Suppressor macrophage (primary cell): ENCODE measurements around the gene CDK4.

ENCODE experiments used
- DNase-seq, 4 experiments: peaks; one replicate each; pipeline ENCODE4 v3.0.0-alpha.2; 2020 to 2022

The CDK4 gene

DNA sequence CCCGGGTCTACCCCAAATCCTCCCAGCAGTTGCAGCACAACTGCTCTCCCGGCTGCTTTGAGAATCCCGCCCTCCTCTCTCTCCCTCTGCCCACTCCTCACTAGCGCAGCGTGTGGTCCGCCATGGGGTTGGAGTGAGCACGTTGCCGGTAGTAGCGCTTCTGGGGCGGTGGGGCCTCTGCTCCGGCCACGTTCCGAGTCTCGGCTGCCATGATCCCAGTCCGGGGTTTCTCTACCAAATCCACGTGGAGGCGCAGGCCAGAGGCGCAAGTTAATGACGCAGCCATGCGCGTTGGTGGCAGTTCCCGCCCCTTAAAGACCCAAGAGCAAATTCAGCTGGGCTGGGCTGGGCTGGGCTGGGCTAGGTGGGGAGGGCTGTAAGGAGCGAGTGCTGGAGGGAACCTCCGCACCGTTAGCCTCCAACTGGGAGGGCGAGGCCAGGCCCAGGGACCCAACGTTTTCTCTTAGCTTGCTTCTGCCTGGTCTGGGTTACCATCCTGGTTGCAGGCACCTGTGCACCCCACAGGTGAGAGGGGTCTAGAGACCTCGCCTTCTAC, 19.8 kb upstream of the CDK4 start, which contains the start of gene METTL1:
Gene METTL1, minus strand, starts transcription at position 233 of the 556 bp plus-strand sequence. Its CDS starts 22 bp downstream, at position 211.
- DNase-seq, result peak; percentile 96 to 97 (median 96)

DNA sequence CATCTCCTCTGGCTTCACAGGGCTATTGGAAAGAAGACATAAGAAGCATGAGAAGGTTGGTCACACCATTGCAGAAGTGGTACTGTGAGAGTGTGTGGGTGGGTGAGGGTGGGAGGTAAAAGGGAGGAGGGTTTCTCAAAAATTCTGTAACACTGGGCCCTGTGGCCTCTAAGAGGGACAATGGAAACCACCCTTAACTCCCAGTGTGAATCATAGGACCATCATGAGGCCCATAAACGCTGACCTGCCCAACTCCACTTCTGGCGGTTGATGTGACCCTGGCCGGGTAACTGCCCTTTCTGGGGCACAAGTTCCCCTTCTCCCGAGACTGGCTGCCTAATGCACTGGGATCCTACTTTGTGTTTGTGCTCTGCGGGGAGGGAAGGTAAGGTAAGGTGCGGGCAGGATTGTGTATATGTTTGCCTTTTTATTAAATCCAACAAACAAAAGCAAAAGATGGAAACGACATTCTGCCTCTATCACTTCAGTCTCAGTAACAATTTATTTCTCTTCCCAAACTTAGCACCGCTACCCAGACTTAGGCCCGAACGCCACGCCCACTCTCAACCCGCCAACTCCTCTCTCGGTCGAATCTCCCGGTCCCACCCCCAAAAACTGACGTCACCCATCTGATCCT, 19.2 kb upstream of the CDK4 start:
- DNase-seq, result peak; percentile 91 to 96 (median 94)

DNA sequence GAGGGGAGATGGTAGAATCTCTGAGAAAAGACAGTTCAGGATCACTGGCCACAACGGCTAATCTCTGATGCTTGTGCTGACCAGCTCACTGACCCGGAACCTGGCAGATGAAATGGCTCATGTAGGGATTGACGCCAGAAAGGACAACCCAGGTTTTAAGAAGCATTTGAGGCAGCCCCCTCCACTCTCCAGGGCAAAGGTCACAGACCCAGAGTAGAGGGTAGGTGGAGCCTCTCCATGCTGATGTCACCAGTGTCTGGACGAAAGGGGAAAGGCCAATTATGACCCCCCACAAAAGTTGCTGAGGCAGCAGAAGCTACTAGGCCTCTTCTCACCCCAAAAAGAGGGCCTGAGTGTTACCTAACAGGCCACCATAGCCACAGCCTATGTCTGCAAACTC, 18.6 kb upstream of the CDK4 start:
- DNase-seq, result peak in 2 of 4 experiments; percentile 47 to 49

DNA sequence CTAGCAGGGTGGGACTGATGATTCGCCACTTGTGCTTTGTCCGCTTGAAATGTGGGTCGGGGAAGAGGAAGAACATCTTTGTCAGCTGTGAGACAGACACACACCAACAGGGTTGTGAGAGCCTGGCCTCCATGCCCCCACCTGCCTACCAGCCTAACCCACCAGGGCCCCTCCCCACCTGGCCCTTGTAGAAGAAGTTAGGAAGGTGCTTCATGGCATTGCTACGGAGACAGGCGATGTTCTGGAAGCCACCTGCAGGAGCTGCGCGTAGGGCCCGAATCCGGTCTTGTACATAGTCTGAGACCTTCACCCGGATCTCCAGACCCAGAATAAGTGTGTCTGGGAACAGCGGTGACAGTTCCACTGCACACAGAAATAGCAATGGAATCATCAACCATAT, 17.5 kb upstream of the CDK4 start:
- no peak for DNase-seq

DNA sequence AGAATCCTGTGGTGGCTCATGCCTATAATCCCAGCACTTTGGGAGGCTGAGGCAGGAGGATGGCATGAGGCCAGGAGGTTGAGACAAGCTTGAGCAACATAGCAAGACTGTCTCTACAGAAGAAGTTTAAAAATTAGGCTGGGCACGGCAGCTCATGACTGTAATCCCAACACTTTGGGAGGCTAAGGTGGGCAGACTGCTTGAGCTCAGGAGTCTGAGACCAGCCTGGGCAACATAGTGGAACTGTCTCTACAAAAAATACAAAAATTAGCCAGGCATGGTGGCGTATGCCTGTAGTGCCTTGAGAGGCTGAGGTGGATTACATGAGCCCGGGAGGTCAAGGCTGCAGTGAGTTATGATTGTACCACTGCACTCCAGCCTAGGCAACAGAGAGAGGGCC, 15.8 kb upstream of the CDK4 start:
- no peak for DNase-seq

DNA sequence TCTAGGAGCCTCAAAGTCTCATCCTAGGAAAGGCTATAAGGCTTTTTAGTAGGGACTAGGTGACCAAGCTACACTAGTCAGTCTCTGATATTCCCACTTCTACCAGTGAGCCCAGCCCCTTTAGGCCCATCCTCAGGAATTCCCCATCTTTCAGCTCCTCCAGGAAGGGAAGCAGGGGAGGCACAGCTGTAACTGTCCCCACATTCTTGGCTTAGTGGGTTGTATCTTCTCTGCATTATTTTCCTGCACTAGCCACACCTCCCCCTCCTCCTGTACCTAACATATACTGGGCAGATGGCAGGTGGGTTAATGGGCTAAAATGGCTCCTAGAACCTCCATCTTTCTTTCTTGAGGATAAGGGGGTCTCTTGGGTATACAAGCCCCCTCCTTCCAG, 15.2 kb upstream of the CDK4 start:
- no peak for DNase-seq

DNA sequence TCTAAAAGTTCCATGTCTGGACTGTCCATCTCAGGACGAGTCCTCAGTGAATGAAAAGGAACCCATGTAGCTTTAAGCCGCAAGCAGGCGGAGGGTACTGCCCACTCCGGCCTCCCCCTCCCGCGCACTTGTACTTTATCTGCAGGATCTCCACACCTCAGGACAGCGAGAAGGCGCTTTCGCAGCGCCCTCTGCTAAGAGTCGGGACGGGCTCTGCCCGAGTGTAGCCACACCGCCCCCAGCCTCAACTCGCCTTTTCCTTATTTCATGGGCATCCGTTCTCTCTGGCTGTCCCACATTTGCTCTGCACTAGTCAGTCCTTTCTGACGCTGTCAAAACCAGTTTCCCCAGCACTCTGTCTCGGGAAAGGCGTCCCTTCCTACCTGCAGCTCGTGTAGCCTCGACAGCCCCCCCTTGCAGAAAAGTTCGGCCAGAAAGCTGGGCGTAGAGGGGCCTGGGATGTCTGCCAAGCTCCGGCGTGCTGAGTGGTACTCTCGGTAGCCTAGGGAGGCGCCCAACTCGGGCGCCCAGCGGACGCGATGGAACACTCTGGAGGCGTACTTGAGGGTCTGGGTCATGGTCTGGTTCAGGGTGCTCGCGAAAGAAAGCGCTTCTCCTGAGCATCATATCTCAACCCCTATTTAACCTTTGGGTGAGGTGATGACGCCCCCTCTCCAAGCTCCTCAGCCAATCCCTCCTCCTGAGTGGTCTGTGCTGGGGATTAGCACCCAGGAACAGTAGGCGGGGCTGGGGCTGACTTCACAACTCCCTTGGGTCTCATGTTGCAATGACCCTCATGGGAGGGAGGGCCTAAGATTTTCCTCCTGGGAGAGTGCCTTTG, 14.6 kb upstream of the CDK4 start, which contains the start of gene CYP27B1:
Gene CYP27B1, minus strand, starts transcription at position 615 of the 841 bp plus-strand sequence. Its CDS starts 37 bp downstream, at position 578.
- peak in 3 of 4 experiments; percentile 54 to 67 (median 55) for DNase-seq

DNA sequence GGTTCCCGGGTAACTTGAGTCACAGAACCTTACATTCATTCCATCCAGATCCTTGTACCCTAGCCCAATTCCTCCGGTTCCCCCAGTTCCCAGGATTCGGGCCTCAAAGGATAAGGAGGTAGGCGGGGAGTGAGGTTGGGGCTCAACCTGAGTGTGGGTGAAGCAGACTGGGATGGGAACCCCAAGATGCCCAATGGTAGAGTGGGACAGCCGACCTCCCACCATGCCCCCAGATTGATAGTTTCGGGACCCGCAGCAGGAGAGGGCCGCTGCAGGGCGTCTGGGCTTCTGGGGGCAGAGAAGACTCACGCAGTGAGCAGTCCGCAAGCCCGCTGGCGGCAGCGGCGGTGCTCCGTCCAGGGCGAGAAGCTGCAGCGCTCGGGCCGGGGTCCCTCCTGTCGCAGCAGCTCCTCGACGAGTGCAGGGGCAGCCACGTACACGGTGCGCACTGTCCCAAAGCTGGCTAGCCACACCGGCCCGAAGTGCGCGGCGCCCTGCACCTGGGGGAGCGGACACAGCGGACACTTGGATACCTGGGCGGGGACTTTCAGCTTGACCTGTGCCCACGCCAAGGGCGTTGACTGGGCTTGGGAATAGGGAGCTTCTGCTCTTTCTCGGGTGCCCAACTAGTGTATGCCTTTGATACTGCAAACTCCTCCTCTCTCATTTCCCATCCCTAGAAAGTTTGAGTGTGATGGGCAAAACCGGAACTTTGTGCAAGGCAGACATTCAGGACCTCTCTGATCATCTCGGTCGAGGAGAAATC, 13.8 kb upstream of the CDK4 start:
- peak in 3 of 4 experiments; percentile 38 to 45 (median 39) for DNase-seq

DNA sequence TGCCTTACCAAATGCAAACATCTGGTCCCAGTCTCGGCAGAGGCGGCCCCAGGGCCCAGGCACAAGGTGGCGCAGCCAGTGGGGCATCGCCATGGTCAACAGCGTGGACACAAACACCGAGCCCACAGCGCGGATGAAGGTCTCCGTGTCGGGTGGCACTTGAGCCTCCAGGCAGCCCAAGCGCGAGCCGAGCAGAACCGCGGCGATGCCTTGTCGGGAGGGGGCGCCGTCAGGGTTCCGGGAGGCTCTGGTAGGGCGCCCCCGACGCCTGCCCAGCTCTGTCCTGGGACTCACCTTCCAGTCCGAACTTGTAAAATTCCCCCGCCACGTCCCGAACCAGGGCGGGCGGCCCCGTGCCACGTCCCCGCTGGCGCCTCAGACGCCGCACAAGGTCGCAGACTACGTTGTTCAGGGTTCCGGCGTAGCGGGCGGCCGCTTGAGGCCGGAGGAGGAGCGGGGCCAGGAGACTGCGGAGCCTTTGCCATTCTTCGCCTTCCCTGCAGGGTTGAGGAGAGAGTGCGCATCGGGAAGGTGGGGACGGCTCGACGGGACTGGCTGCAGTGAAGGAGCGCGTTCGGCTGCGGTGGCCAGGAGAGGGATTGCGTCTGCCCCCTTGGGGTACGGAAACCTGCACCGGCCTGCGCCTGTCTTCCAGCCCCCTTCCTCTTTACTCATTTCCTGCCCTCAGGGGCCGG, 13.0 kb upstream of the CDK4 start:
- DNase-seq, result peak in 3 of 4 experiments; percentile 40 to 73 (median 60)

DNA sequence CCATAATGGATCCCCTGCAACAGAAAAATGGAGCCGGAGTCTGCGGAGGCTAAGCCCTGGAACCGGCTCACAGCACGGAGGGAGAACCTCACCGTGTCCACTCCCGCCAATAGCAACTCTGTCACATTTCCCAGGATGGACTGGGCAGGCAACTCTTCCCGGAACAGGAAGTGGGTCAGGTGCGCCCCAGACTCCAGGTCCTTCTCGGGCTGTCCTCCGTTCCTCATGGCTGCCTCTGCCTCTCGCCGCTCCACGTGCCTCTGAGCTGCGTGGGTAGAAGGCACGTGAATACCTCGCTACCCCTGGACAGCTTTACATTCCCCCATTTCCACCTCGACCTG, 12.5 kb upstream of the CDK4 start:
- DNase-seq, result peak in 3 of 4 experiments; percentile 14 to 27 (median 14)

DNA sequence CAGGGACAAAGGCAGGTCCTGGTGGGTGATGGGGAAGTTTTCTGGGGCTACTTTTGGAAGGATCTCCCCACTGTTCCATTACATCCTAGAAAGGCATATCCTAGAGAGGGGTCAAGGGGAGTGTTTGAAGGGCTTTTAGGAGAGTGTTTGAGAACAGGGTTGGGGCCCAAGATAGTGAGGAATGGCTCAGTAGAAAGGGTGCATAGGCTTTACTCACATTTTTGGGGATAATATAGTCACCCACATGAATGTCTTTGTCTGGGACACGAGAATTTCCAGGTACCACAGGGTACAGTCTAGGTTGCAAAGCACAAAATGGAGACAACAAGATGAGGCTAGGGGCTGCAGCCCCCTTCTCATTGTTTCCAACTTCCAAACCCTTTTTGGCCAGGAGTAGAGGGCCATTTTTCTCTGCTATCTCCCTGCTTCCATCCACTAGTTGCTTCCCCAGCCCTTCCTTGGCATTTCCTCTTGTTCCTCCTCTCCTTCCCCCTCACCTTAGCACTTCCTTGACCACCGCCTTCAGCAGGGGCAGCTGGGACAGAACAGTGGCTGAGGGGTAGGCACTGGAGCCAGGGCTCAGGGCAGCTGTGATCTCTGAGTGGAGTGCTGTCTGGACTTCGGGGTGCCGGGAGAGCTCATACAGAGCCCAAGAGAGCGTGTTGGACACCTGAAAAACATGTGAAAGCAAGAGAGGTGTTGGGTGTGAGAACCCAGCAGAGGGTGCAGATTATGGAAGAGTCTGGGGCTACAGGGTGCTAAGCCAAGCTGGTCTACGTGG, 12.0 kb upstream of the CDK4 start:
- no peak for DNase-seq

DNA sequence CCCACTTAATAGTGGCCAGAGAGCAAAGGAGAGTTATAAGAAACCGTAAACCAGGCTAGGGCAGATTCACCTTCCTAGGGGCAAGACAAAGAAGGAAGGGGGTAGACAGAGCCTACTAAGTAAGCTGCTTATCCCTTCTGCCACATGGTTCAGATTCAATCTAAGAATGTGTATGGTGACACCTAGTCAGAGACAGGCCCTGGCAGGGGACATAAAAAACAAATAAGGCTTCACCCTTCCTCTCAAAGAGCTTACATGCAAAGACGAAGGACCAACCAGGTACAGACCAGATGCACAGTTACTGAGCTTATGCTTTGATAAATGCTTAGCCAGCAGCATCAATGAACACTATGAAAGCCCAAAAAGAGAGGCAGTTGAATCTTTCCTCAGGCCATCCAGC, 10.4 kb upstream of the CDK4 start:
- no peak for DNase-seq

DNA sequence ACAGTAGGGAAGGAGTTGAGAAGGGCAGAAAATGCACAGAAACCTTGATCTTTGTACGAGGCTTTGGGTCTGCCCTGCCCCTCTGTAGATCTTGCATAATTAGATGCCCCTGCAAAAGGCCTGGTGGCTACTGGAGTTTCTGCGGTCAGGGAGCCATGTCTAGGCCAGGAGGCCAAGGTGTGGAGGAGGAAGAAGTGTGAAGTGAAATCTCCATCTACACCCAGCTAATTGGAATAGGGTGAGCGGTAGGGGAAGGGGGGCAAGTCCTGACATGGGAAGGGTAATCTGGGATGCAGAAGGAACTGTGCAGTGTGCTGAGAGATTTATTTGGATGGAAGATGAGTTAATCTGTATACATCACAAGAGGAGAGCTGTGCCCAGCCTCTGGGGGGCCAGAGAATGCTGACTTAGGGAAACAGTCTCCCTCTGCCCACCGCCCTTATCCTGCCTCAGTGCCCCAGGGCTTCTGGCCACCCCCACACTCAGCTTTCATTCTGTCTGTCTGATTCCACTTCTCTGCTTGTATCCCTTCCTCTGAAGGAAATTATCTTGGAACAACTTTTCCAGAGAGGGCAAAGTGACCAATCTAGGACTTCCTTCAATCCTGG, 9.4 kb upstream of the CDK4 start:
- no peak for DNase-seq

DNA sequence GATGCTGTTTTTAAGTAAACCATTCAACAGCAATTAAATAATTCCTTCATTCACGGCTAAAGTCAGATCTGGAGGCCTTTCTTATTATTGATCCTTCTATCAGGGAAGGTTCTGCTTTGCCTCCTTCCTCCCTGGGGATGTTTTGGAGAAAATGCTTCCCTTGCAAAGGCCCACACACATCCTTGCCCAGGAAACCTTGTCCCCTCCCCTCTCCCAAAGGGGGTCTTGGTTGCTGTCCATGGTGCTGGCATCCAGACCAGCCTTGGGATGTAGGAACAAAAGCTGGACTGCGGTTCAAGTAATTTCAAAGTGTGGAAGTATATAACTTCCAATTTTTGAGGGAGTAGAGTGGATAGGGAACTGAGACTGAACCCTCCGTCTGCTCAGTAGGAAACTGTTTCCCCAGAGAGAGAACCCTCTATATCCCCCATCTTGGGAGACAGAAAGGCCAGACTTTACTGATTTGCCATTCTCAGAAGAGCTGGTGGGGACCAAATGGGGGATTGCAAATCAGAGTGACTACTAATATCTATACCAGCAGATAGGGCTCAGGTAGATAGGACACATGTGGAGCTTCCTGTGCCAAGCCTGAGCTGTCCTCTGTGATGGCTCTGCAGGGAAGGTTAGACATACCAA, 8.4 kb upstream of the CDK4 start:
- no peak for DNase-seq

DNA sequence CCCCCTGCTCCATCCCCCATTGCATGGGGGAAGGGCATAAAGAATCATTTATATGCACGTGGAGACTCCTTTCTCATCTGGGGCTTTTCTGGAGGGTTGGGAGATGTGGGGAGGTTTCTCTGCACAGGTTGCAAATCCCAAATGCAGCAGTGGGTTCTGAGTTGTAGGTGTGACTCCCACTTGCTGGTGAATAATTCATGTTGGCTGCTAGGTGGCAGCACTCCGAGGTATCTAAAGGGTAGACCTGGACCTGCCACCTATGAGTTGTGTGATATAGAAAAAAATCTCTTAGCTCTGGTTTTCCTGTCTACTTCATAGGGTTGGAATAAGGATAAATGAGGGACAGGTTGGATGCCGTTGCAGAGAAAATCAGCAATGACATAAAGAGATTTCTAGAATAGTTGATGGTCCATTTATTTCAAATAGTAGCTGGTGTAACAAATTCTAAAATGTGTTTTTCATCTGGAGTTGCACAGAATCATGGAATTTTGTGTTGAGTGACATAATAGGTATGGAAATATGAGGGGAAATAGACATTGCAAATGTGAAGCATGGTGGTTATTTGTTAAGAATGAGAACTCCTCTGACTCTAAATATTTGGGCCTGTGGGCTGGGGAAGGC, 7.4 kb upstream of the CDK4 start:
- no peak for DNase-seq

DNA sequence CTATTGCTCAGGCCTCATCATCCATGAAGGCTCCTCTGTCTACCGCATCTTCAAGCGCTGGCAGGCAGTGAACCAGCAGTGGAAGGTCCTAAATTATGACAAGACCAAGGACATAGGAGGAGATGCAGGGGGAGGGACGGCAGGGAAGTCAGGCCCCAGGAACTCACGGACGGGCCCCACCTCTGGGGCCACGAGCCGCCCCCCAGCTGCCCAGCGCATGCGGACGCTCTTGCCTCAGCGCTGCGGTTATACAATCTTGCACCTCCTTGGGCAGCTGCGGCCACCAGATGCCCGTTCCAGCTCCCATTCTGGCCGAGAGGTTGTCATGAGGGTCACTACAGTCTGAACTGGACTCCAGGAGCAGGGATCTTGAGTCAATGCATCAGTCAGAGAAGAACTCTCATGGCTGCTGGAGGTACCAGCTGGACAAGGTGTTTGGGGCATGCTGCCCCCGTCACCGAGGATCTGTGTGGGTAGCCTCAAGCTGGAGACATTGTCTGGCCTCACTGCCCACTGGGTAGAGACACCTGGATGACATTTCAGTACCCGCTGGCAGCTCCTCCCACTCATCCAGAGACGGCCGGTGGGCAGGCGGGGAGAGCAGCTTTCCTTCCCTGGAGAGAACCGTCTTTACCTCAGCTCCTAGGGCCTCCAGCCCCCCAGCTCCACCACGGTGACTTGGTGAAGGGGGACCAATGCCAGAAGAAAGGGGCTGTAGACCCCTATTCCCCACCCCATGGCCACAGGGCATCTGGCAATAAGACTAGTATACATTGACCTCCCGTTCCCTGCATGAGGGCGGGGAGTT, 6.6 kb upstream of the CDK4 start:
- DNase-seq, result no peak

DNA sequence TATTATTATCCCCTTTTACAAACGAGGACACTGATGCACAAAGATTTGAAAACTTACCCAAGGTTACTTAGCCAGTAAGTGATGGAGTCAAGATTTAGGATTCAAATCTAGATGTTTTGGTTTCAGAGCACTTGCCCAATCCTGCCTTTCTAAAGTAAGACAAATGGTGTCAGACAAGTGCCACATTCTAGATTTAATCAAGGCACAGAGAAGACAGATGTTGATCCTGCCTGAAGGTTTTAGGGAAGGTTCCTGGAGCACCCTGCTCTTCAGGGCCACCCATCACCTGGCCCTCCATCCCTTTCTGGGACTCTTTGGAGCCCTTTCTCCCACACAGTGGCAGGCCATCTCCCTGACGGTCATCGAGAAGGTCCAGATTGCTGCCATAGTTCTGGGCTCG, 5.7 kb upstream of the CDK4 start:
- DNase-seq, result no peak

DNA sequence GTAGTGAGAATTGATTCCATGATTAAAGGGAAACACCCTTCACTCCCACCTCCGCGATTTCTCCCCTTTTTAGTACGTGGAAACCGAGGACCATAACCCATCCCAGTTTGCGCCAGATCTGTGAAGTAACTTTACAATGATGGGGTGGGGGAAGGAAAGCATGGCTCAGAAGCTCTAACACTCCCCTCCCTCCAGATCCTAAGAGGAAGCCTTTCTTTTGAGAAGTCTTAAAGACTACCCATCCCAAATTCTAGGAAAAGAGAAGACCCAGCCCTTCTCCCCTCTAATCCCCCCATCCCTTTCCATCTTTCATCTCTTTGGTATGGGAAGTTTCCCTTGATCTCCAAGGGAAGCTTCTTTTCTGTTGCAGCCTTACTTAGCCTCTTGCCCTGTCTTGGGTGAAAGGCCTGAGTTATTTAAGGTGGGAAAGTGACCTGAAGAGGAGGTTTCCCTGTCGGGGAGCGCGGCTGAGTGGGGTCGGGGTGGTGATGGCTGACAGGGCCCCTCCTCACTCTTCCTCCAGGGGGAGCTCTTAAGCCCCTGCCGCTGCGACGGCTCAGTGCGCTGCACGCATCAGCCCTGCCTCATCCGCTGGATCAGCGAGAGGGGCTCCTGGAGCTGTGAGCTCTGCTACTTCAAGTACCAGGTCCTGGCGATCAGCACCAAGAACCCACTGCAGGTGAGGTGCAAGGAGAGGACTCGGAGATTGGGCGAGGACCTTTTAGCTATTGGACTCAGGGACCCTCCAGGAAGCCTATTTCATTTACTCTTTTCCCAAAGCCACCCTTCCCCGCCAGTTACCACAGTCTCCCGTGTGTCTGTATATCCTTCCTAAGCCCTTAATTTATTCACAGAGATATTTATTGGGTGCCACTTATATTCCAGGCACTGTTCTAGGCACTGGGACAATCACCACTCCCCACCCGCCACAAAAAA, 4.6 kb upstream of the CDK4 start:
- DNase-seq, result peak; percentile 72 to 84 (median 78)
